Measurements from ENCODE around the gene TRERF1. TPM values are rescaled to one million over a fixed set of nuclear protein-coding genes. Genes with fewer than 3 reads are reported as not detected.
"Not testable (repeated sequence)": the region's sequence is repeated elsewhere in the genome, so short reads cannot be mapped to it uniquely, and the experiment has no call there.

The TRERF1 gene
- total RNA-seq, 2 donors from 2014 or later = 3.4 to 5.6 TPM

DNA sequence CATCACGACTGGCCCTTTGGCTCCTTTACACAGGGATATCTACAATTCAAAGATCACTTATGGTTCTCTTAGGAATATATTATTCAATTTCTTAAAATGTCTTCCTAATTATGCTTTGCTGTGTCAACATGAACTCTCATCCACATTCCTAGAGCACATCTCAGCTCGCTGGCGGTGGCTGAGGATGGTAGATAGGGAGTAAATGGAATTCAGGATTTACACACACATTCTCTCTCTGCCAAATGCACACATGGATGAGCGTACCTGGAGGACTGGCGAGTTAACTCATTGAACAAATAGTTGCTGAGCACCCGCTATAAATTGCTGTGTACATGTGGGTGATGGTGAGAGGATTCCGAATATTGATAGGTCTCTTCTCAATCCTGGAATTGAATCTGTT, 229.3 kb downstream of the TRERF1 start:
- no peak for DNase-seq (ENCODE audit: low spot score)
- intact Hi-C loops (cut with DNase I) = no loop called here

- intact Hi-C loops (cut with DNase I) = no loop called here
- DNase-seq (ENCODE audit: low spot score) = no peak
Measured at GRCh38 chr6:42221546-42221945, 230.2 kb downstream of the TRERF1 start.

- DNase-seq (ENCODE audit: low spot score) = no peak
- intact Hi-C loops (cut with DNase I) = no loop called here
Measured at GRCh38 chr6:42220807-42221206, 230.9 kb downstream of the TRERF1 start.

- peak; percentile 98 for DNase-seq (ENCODE audit: low spot score)
- intact Hi-C loops (cut with DNase I) = loop anchor here in 1 of 2 donors (10.0 kb wide), 1 partner anchor 143 kb away; no protein-coding TSS in a partner anchor
Measured at GRCh38 chr6:42217519-42218367, 234.0 kb downstream of the TRERF1 start, which contains the start of gene MRPS10. MRPS10 (minus strand) TSS chr6:42217861; CDS start chr6:42217849, 12 bp downstream.

DNA sequence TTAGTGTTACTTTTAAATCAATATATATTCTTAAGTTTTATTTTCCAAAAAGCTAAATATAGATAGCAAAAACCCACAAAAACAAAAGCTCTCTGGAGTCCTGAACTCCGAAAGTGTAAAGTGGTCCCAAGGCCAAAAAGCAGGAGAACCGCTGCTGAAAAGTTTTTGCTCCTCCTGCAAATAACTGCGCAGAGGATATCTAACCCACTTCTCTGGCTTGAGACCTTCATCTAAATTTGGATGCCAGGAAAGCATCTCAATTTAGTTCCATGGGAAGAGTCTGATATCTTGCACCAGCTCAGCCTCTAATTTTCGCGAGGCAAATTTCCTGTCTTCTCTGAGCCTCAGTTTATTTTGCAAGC, 234.6 kb downstream of the TRERF1 start:
- intact Hi-C loops (cut with DNase I) = loop anchor here in 1 of 2 donors (10.0 kb wide), 1 partner anchor 142 kb away; no protein-coding TSS in a partner anchor
- DNase-seq (ENCODE audit: low spot score) = no peak

DNA sequence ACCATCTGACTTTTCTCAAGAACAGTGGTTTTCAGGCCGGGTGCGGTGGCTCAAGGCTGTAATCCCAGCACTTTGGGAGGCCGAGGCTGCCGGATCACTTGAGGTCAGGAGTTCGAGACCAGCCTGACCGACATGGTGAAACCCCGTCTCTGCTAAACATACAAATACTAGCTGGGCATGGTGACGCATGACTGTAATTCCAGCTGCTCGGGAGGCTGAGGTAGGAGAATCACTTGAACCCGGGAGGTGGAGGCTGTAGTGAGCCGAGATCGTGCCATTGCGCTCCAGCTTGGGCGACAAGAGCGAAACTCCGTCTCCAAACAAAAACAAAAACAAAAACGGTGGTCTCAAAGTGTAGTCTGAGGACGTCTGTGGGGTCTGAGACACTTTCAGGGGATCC, 235.2 kb downstream of the TRERF1 start:
- intact Hi-C loops (cut with DNase I) = loop anchor here in 1 of 2 donors (10.0 kb wide), 1 partner anchor 142 kb away; no protein-coding TSS in a partner anchor
- not testable (repeated sequence) for DNase-seq (ENCODE audit: low spot score)

DNA sequence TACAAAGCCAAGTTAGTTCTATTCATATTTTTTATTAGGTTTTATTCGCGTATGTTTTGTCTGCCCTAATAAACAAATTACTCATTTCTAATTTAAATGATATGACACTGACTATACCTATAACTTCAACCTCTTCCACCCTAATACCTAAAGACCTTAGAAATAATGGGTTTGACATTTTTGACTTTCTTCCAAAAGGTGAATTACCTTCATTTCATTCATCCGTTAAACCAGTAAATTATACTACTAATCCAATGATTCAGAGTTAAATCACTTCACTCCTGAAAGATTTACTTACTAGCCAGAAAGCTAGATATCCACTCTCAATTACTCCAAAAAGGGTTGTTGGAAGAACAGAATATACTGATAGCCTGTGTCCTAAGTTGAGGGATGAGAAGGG, 239.3 kb downstream of the TRERF1 start:
- intact Hi-C loops (cut with DNase I) = loop anchor here in 1 of 2 donors (10.0 kb wide), 1 partner anchor 138 kb away; no protein-coding TSS in a partner anchor

GRCh38 chr6:42211726-42212125, 240.0 kb downstream of the TRERF1 start:
- intact Hi-C loops (cut with DNase I) = loop anchor here in 1 of 2 donors (10.0 kb wide), 1 partner anchor 137 kb away; no protein-coding TSS in a partner anchor
- no peak for DNase-seq (ENCODE audit: low spot score)

More for the DNA sequence above, 239.3 kb downstream of the TRERF1 start:
- no peak for DNase-seq (ENCODE audit: low spot score)

- intact Hi-C loops (cut with DNase I) = loop anchor here in 1 of 2 donors (10.0 kb wide), 1 partner anchor 136 kb away; no protein-coding TSS in a partner anchor
- DNase-seq (ENCODE audit: low spot score) = no peak
Measured at GRCh38 chr6:42210551-42210950, 241.2 kb downstream of the TRERF1 start.

DNA sequence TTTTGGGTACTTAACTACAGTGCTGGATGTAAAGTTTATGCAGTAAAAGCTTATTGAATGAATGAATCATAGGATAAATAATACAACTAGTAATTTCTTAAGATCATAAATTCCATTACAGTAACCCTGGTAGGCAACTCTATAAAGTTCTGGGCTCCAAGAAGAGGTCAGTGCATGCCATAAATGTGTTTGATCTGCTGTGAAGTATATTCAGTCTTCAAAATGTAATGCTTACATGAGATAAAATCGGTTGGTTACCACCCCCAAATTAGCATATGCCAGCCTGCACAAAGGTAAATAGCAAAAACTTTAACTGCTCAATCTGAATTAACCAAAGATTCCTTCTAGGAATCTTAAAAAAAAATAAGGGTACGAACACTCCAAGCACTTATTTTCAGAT, 244.2 kb downstream of the TRERF1 start:
- not testable (repeated sequence) for DNase-seq (ENCODE audit: low spot score)

GRCh38 chr6:42204768-42205282, 246.9 kb downstream of the TRERF1 start:
- intact Hi-C loops (cut with DNase I) = no loop called here
- peak; percentile 5 for DNase-seq (ENCODE audit: low spot score)

More for the DNA sequence above, 244.2 kb downstream of the TRERF1 start:
- intact Hi-C loops (cut with DNase I) = not testable (repeated sequence)

GRCh38 chr6:42203183-42203582, 248.5 kb downstream of the TRERF1 start:
- intact Hi-C loops (cut with DNase I) = no loop called here
- no peak for DNase-seq (ENCODE audit: low spot score)

GRCh38 chr6:42202131-42202915, 249.4 kb downstream of the TRERF1 start:
- DNase-seq (ENCODE audit: low spot score) = peak; percentile 5
- intact Hi-C loops (cut with DNase I) = not testable (repeated sequence)

GRCh38 chr6:42201382-42201781, 250.3 kb downstream of the TRERF1 start:
- DNase-seq (ENCODE audit: low spot score) = no peak
- intact Hi-C loops (cut with DNase I) = no loop called here

DNA sequence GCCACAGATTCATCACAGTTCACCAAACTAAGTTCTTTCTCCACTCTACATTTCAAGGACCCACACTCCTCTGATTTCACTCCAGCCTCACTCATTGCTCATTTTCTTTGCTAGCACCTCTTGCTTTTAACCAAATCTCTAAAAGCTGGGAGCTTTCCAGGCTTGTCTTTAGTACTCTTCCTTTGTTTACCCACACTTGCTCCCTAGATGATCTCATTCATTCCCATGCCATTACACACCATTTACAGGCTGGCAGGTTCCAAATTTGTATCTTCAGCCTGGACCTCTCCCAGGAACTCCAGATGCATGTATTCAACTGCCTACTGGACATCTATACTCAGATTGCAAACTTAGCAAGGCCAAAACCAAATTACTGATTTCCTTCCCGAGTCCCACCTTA, 251.7 kb downstream of the TRERF1 start:
- no peak for DNase-seq (ENCODE audit: low spot score)
- intact Hi-C loops (cut with DNase I) = no loop called here

- intact Hi-C loops (cut with DNase I) = no loop called here
- DNase-seq (ENCODE audit: low spot score) = no peak
Measured at GRCh38 chr6:42199106-42199981, 252.4 kb downstream of the TRERF1 start.

- intact Hi-C loops (cut with DNase I) = no loop called here
- no peak for DNase-seq (ENCODE audit: low spot score)
Measured at GRCh38 chr6:42197555-42198362, 254.0 kb downstream of the TRERF1 start.

DNA sequence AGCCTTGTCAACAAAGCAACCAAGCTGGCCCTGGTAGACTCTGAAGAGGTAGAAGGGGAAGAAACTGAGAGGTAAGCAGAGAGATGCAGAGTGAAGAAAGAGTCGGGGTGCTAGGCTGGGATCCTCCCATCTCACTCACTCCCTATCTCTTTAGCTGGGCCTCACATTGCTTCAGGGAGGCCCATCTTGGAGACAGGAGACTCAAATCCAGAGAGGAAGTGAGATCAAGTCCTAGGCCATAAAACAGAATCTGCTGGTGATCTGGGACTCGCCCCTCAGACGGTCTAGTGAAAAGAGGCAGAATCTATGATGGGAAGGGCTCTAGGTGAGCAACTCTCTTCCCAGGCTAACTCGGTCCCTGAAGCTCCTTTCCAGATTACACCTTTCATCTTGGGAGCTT, 256.3 kb downstream of the TRERF1 start:
- intact Hi-C loops (cut with DNase I) = no loop called here
- no peak for DNase-seq (ENCODE audit: low spot score)

Measured in posterior vena cava (tissue), 2 donors.